ENCODE results near the gene ATG9B.

ATG9B gene

GRCh38 chr7:150973571-150974451, 50.5 kb downstream of the ATG9B start:
- Histone ChIP-seq H2AK5ac (ENCODE audit: low read length) (no peak overlapping the region), H4K91ac (ENCODE audit: low read depth, low read length) (no peak overlapping the region), H3K14ac (ENCODE audit: low read length) (no peak overlapping the region), H2BK5ac (ENCODE audit: low read depth, low read length, poor library complexity) (no peak overlapping the region), H3K4me3 (ENCODE audit: low read depth, low read length) (no peak overlapping the region), H3K23ac (ENCODE audit: low read length) (no peak overlapping the region), H3K79me2 (ENCODE audit: control insufficient read depth, insufficient read depth, low read length, poor library complexity) (peaks cover 2% of the 10 kb centered on the region), H2AFZ (ENCODE audit: insufficient read depth, low read length, poor library complexity) (no peak overlapping the region), H3K4ac (ENCODE audit: low read depth, low read length) (no peak overlapping the region), H4K8ac (ENCODE audit: low read depth, low read length) (no peak overlapping the region), H2BK12ac (ENCODE audit: low read length) (no peak overlapping the region), H3K27me3 (ENCODE audit: insufficient read depth, low read length) (peaks cover 43% of the 10 kb centered on the region), H3K4me2 (ENCODE audit: low read length) (peak overlapping the region; percentile 45), H2BK120ac (ENCODE audit: insufficient read depth, low read length, poor library complexity) (no peak overlapping the region), H3K27ac (ENCODE audit: low read depth, low read length) (no peak overlapping the region), H3K4me1 (ENCODE audit: control insufficient read depth in 1 of 2, insufficient read depth in 2 of 2, low read length in 2 of 2) (peaks cover 14 to 16% of the 10 kb centered on the region in 2 experiments), H3K9me3 (ENCODE audit: insufficient read depth, low read depth, low read length) (peaks cover 7% of the 10 kb centered on the region), H3K36me3 (ENCODE audit: control insufficient read depth in 1 of 2, insufficient read depth in 2 of 2, low read length in 2 of 2) (no peaks in the 10 kb centered on the region), H3K18ac (ENCODE audit: low read length) (no peak overlapping the region), H4K12ac (ENCODE audit: low read depth, low read length) (no peak overlapping the region), H3K79me1 (ENCODE audit: low read length) (no peaks in the 10 kb centered on the region), H3K9ac (ENCODE audit: low read length) (no peak overlapping the region)
- DNase-seq, result no peak
- WGBS (ENCODE audit: extremely low coverage, insufficient coverage, insufficient read length), result no CpG with 5 or more reads among the region's 27 CpGs

GRCh38 chr7:150972741-150973140, 51.6 kb downstream of the ATG9B start:
- no peak overlapping the region for H3K4me2 ChIP-seq (ENCODE audit: low read length)

GRCh38 chr7:150972023-150972468, 52.2 kb downstream of the ATG9B start:
- Histone ChIP-seq H3K4me1 (ENCODE audit: control insufficient read depth in 1 of 2, insufficient read depth in 2 of 2, low read length in 2 of 2) (peaks cover 9 to 11% of the 10 kb centered on the region in 2 experiments), H3K9me3 (ENCODE audit: insufficient read depth, low read depth, low read length) (peaks cover 7% of the 10 kb centered on the region), H2BK120ac (ENCODE audit: insufficient read depth, low read length, poor library complexity) (no peak overlapping the region), H3K4ac (ENCODE audit: low read depth, low read length) (no peak overlapping the region), H3K27ac (ENCODE audit: low read depth, low read length) (no peak overlapping the region), H2BK12ac (ENCODE audit: low read length) (no peak overlapping the region), H2AFZ (ENCODE audit: insufficient read depth, low read length, poor library complexity) (no peak overlapping the region), H3K14ac (ENCODE audit: low read length) (no peak overlapping the region), H3K18ac (ENCODE audit: low read length) (no peak overlapping the region), H4K8ac (ENCODE audit: low read depth, low read length) (no peak overlapping the region), H3K79me2 (ENCODE audit: control insufficient read depth, insufficient read depth, low read length, poor library complexity) (peaks cover 2% of the 10 kb centered on the region), H2AK5ac (ENCODE audit: low read length) (no peak overlapping the region), H4K91ac (ENCODE audit: low read depth, low read length) (no peak overlapping the region), H3K27me3 (ENCODE audit: insufficient read depth, low read length) (peaks cover 30% of the 10 kb centered on the region), H3K23ac (ENCODE audit: low read length) (no peak overlapping the region), H3K9ac (ENCODE audit: low read length) (no peak overlapping the region), H3K79me1 (ENCODE audit: low read length) (no peaks in the 10 kb centered on the region), H3K36me3 (ENCODE audit: control insufficient read depth in 1 of 2, insufficient read depth in 2 of 2, low read length in 2 of 2) (no peaks in the 10 kb centered on the region), H4K12ac (ENCODE audit: low read depth, low read length) (no peak overlapping the region), H3K4me3 (ENCODE audit: low read depth, low read length) (no peak overlapping the region), H2BK5ac (ENCODE audit: low read depth, low read length, poor library complexity) (no peak overlapping the region), H3K4me2 (ENCODE audit: low read length) (no peak overlapping the region)
- no peak for DNase-seq
- no CpG with 5 or more reads among the region's 12 CpGs for WGBS (ENCODE audit: extremely low coverage, insufficient coverage, insufficient read length)

More at GRCh38 chr7:150972741-150973140, 51.6 kb downstream of the ATG9B start:
- H2AFZ ChIP-seq (ENCODE audit: insufficient read depth, low read length, poor library complexity), result no peak overlapping the region
- H3K18ac ChIP-seq (ENCODE audit: low read length), result no peak overlapping the region
- no peak overlapping the region for H3K4me3 ChIP-seq (ENCODE audit: low read depth, low read length)
- peaks cover 9 to 11% of the 10 kb centered on the region in 2 experiments for H3K4me1 ChIP-seq (ENCODE audit: control insufficient read depth in 1 of 2, insufficient read depth in 2 of 2, low read length in 2 of 2)
- H3K79me1 ChIP-seq (ENCODE audit: low read length), result no peaks in the 10 kb centered on the region
- H2BK120ac ChIP-seq (ENCODE audit: insufficient read depth, low read length, poor library complexity), result no peak overlapping the region
- peaks cover 2% of the 10 kb centered on the region for H3K79me2 ChIP-seq (ENCODE audit: control insufficient read depth, insufficient read depth, low read length, poor library complexity)
- H2AK5ac ChIP-seq (ENCODE audit: low read length), result no peak overlapping the region
- H3K9ac ChIP-seq (ENCODE audit: low read length), result no peak overlapping the region
- no peak overlapping the region for H3K4ac ChIP-seq (ENCODE audit: low read depth, low read length)
- H3K36me3 ChIP-seq (ENCODE audit: control insufficient read depth in 1 of 2, insufficient read depth in 2 of 2, low read length in 2 of 2), result no peaks in the 10 kb centered on the region
- DNase-seq, result no peak
- no peak overlapping the region for H2BK5ac ChIP-seq (ENCODE audit: low read depth, low read length, poor library complexity)
- H3K27ac ChIP-seq (ENCODE audit: low read depth, low read length), result no peak overlapping the region
- H3K9me3 ChIP-seq (ENCODE audit: insufficient read depth, low read depth, low read length), result peaks cover 7% of the 10 kb centered on the region
- no peak overlapping the region for H4K8ac ChIP-seq (ENCODE audit: low read depth, low read length)
- H2BK12ac ChIP-seq (ENCODE audit: low read length), result no peak overlapping the region
- H3K23ac ChIP-seq (ENCODE audit: low read length), result no peak overlapping the region
- WGBS (ENCODE audit: extremely low coverage, insufficient coverage, insufficient read length), result no CpG with 5 or more reads among the region's 8 CpGs
- no peak overlapping the region for H4K12ac ChIP-seq (ENCODE audit: low read depth, low read length)
- H3K27me3 ChIP-seq (ENCODE audit: insufficient read depth, low read length), result peaks cover 35% of the 10 kb centered on the region
- no peak overlapping the region for H4K91ac ChIP-seq (ENCODE audit: low read depth, low read length)
- no peak overlapping the region for H3K14ac ChIP-seq (ENCODE audit: low read length)

- no CpG with 5 or more reads among the region's 16 CpGs for WGBS (ENCODE audit: extremely low coverage, insufficient coverage, insufficient read length)
- Histone ChIP-seq H3K79me1 (ENCODE audit: low read length) (no peaks in the 10 kb centered on the region), H3K9me3 (ENCODE audit: insufficient read depth, low read depth, low read length) (peaks cover 7% of the 10 kb centered on the region), H3K9ac (ENCODE audit: low read length) (no peak overlapping the region), H4K91ac (ENCODE audit: low read depth, low read length) (no peak overlapping the region), H3K14ac (ENCODE audit: low read length) (no peak overlapping the region), H2AFZ (ENCODE audit: insufficient read depth, low read length, poor library complexity) (no peak overlapping the region), H3K79me2 (ENCODE audit: control insufficient read depth, insufficient read depth, low read length, poor library complexity) (peaks cover 2% of the 10 kb centered on the region), H2AK5ac (ENCODE audit: low read length) (no peak overlapping the region), H3K27me3 (ENCODE audit: insufficient read depth, low read length) (peaks cover 25% of the 10 kb centered on the region), H4K12ac (ENCODE audit: low read depth, low read length) (no peak overlapping the region), H3K4ac (ENCODE audit: low read depth, low read length) (no peak overlapping the region), H2BK5ac (ENCODE audit: low read depth, low read length, poor library complexity) (no peak overlapping the region), H3K4me1 (ENCODE audit: control insufficient read depth in 1 of 2, insufficient read depth in 2 of 2, low read length in 2 of 2) (peaks cover 9 to 11% of the 10 kb centered on the region in 2 experiments), H3K23ac (ENCODE audit: low read length) (no peak overlapping the region), H2BK120ac (ENCODE audit: insufficient read depth, low read length, poor library complexity) (no peak overlapping the region), H3K4me3 (ENCODE audit: low read depth, low read length) (no peak overlapping the region), H3K27ac (ENCODE audit: low read depth, low read length) (no peak overlapping the region), H3K4me2 (ENCODE audit: low read length) (no peak overlapping the region), H3K36me3 (ENCODE audit: control insufficient read depth in 1 of 2, insufficient read depth in 2 of 2, low read length in 2 of 2) (no peaks in the 10 kb centered on the region), H4K8ac (ENCODE audit: low read depth, low read length) (no peak overlapping the region), H3K18ac (ENCODE audit: low read length) (no peak overlapping the region), H2BK12ac (ENCODE audit: low read length) (no peak overlapping the region)
- DNase-seq, result no peak
These were observed 52.9 kb downstream of the ATG9B start for GRCh38 chr7:150971242-150972022.
